Right ventricle myocardium inferior (tissue), 1 donor: ENCODE data around the gene NPPA. TPM values are rescaled to one million over a fixed set of nuclear protein-coding genes. Genes with fewer than 3 reads are reported as not detected.
"Not testable (repeated sequence)": the region's sequence is repeated elsewhere in the genome, so short reads cannot be mapped to it uniquely, and the experiment has no call there.

Source experiments
- ATAC-seq: fragments of 200-7000 bp; cut with Tn5 transposase; one replicate; pipeline ENCODE4 v1.9.1; 2020; ENCODE audit warnings: mild to moderate bottlenecking, moderate library complexity
- DNase-seq: peaks from one replicate; pipeline ENCODE4 v3.0.0; 2021; ENCODE audit errors: missing footprints
- intact Hi-C: fragments of 100-400 bp; cut with DNase I; formaldehyde crosslinking; loops from one replicate; pipeline ENCODE4 v1.11.0; 2022
- long read RNA-seq: library from polyadenylated mRNA; unstranded; transcript quantifications from one replicate; pipeline ENCODE4 v2.0.0, GENCODE V29; 2021
- total RNA-seq: library from RNA; stranded (reverse); fragmentation: NEBNext Ultra II Directional; extraction: Animal tissue kit (Norgen Biotek cat#: 25700); gene quantifications from one replicate; pipeline ENCODE4 v1.2.1, GENCODE V29; 2021
- donor health status: DM: no; HTN: yes; CAD: no; lungs with severe emphysema.

The NPPA gene
- total RNA-seq: 8.2 TPM
- long read RNA-seq, transcript NPPA-202 (3 exons, 855 nt): major isoform, 10 of 11 reads
- long read RNA-seq, partial matches to known transcripts: 1 of 11 reads
- long read RNA-seq, other reads (novel, unspliced or antisense): 0 of 11 reads

GRCh38 chr1:11847667-11848372 lies at the start of gene NPPA:
Gene NPPA (minus strand): TSS chr1:11847783. CDS start chr1:11847684, 99 bp downstream.
- ATAC-seq: no peak
- intact Hi-C loops: no loop called here
- DNase-seq: no peak

GRCh38 chr1:11894501-11894900 lies 46.9 kb upstream of the NPPA start:
- not testable (repeated sequence) for ATAC-seq, DNase-seq
- intact Hi-C loops: loop anchor here (1.0 kb wide), 1 partner anchor 53 kb away; no protein-coding TSS in a partner anchor

GRCh38 chr1:11893907-11894251 lies 46.3 kb upstream of the NPPA start:
- DNase-seq: peak; percentile 88
- intact Hi-C loops: loop anchor here (1.0 to 2.0 kb wide), 2 partner anchors 25 to 53 kb away; no protein-coding TSS in a partner anchor
- ATAC-seq: peak; percentile 92

DNA sequence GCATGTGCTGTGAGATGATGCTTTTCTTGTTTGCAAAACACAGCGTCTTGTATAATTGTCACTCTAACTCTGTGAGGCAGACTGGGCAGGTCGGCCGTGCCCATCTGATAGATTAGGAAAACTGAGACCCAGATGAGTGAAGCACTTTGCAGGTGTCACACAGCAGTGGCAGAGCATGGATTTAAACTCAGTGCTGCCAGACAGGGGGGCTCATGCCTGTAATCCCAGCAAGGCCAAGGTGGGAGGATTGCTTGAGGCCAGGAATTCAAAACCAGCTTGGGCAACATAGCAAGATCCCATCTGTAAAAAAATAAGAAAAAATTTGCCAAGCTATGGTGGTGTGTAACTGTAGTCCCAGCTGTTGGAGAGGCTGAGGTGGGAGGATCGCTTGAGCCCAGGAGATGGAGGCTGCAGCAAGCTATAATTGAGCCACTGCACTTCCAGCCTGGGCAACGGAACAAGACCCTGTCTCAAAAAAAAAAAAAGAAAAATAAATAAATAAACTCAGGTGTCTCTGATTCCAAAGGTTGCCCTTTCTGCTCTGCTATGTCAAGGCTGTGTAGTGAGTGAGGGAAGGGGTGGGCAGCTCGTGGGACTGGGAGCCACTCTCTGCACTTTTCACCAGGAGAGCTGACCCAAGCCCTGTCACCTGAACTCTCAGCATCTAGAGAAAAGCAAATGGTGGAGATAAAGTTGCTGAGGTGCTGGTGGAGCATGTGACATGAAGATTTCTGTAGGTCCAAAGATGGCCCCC lies 44.0 kb upstream of the NPPA start:
- no peak for DNase-seq

GRCh38 chr1:11888877-11889208 lies 41.3 kb upstream of the NPPA start:
- ATAC-seq (no peak), DNase-seq (no peak)
- intact Hi-C loops: no loop called here

More for the DNA sequence above, 44.0 kb upstream of the NPPA start:
- intact Hi-C loops: loop anchor here (2.0 kb wide), 1 partner anchor 23 kb away; no protein-coding TSS in a partner anchor
- no peak for ATAC-seq

GRCh38 chr1:11888206-11888876 lies 40.8 kb upstream of the NPPA start:
- ATAC-seq: no peak
- intact Hi-C loops: no loop called here
- no peak for DNase-seq

- ATAC-seq (no peak), DNase-seq (no peak)
- intact Hi-C loops: no loop called here
These were observed 40.1 kb upstream of the NPPA start for GRCh38 chr1:11887666-11888007.

DNA sequence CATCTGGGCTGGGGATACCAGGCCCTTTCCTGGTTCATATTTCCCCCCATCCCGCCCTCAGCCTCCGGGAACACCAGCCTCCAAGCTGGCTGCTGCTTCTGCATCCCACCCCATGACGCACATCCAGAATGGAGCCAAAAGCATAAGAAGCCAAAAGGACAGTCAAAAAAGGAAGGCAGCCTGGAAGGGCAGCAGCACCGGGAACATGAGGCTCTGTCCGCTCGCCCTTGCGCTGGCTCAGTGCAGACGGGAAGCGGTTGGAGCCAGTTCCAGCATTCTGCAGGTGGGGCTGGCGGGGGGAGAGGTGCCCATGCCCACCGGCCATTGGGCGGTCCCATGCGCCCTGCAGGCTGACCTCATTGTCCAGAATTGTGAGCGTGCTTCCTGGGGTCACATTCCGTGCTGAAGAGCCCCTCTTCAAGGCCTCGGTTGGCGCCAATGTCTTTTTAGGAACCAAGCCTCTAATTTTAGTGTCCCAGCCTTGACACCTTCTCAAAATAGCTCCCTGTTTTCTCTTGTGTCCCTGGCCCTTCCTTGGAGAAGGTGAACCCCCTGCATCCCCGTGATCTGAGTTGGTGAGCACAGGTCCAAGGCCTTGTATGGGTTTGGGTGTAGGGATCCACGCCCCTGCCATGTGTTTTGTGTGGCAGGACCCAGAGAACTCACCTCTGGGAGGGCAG lies 39.5 kb upstream of the NPPA start:
- ATAC-seq: peak; percentile 78
- DNase-seq: peak; percentile 82
- intact Hi-C loops: no loop called here

GRCh38 chr1:11885916-11886315 lies 38.3 kb upstream of the NPPA start:
- intact Hi-C loops: no loop called here
- DNase-seq (no peak), ATAC-seq (no peak)

DNA sequence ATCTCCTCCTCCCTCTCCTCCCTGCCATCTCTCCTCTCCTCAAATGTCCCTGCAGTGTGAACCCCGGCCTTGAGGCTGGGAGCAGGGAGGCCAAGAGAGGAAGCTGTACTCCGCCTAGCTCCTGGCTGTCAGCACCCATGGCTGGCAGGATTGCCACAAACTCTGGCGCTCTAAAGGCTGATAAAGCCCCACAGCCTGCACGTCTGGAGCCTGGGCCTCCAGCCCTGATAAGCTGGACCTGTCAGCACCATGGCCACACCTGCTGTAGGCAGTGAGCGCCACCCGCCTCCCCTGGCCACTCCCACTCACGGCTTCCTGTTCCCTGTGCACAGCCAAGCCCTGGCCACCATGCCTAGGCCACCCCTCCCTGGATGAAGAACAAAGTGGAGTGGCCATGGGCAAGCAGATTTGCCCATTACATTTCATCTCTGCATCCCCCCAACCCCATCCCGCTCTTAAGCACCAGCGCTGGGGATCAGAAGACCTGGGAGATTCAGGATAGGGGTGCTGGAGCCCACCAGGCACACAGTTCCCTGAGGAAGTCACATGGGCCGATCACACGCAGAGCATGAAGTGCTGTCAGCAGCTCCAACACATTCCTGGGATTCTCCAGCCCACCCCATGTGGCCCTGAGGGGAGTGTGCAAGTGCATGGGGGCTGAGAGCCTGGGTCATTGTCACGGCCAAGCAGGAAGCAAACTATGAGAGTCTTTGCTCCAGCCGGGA lies 35.4 kb upstream of the NPPA start:
- ATAC-seq: peak; percentile 82
- peak; percentile 91 for DNase-seq

DNA sequence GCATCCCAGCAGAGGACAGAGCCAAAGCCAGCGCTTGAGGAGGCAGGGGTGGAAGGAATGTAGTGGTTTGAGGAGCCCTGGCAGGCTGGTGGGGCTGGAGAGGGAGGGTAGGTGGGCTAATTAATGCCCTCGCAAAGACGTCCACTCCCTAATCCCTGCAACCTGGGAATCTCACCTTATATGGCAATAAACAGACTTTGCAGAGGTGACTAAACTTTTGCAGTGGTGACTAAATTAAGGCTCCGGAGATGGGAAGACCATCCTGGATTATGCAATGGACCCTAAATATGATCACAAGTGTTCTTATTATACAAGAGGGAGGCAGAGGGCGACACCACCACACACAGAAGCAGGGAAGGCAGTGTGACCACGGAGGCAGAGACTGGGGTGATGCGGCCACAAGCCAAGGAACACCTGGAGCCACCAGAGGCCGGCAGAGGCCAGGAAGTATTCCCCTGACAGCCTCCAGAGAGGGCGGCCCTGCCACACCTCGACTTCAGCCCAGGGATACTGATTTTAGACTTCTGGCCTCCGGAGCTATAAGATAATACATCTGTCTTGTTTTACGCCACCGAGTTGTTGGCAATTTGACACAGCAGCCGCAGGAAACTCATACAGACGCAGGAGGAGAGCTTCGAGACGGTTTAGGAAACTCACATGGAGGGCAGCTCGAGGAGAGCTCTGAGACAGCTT lies 34.3 kb upstream of the NPPA start:
- DNase-seq (no peak), ATAC-seq (no peak)
- intact Hi-C loops: loop anchor here (1.0 to 5.0 kb wide), 2 partner anchors 8 to 90 kb away; no protein-coding TSS in a partner anchor

More for the DNA sequence above, 35.4 kb upstream of the NPPA start:
- intact Hi-C loops: loop anchor here (1.0 to 5.0 kb wide), 2 partner anchors 9 to 91 kb away; no protein-coding TSS in a partner anchor

- DNase-seq (peak; percentile 91), ATAC-seq (peak; percentile 86)
- intact Hi-C loops: loop anchor here (5.0 kb wide), 1 partner anchor 89 kb away; no protein-coding TSS in a partner anchor
These were observed 33.5 kb upstream of the NPPA start for GRCh38 chr1:11880911-11881748.

GRCh38 chr1:11880181-11880575 lies 32.6 kb upstream of the NPPA start:
- no peak for DNase-seq
- ATAC-seq: no peak
- intact Hi-C loops: loop anchor here (5.0 kb wide), 1 partner anchor 88 kb away; no protein-coding TSS in a partner anchor

- DNase-seq (no peak), ATAC-seq (no peak)
- intact Hi-C loops: loop anchor here (5.0 kb wide), 1 partner anchor 87 kb away; no protein-coding TSS in a partner anchor
These were observed 32.0 kb upstream of the NPPA start for GRCh38 chr1:11879311-11880180.

- DNase-seq: no peak
- intact Hi-C loops: no loop called here
- no peak for ATAC-seq
These were observed 31.3 kb upstream of the NPPA start for GRCh38 chr1:11878891-11879190.
